Kidney (tissue), 14 donors: ENCODE results near the gene ZNF445. TPM values are rescaled to one million over a fixed set of nuclear protein-coding genes. Genes with fewer than 3 reads are reported as not detected.

Experiments used
- DNase-seq, 5 donors: peaks; one replicate each; pipeline ENCODE4 v3.0.0-alpha.2; 2013 to 2020
- FAIRE-seq: peaks from 2 replicates; lab custom pipeline; 2012; peaks lifted over from hg19 to GRCh38; lab: Jason Lieb, UNC
- H3K27ac ChIP-seq, 2 donors: one replicate each; pipeline ENCODE4 v1.7.0; 2013; ENCODE audit warnings: low read depth in 2 of 2, low read length in 2 of 2, inconsistent platforms in 1 of 2
- H3K27me3 ChIP-seq: one replicate; pipeline ENCODE4 v1.7.1; 2013; ENCODE audit warnings: low read length, inconsistent platforms; ENCODE audit not compliant: control insufficient read depth, insufficient read depth
- H3K36me3 ChIP-seq, 3 donors: one replicate each; pipeline versions ENCODE4 v1.7.0 to v1.7.1; 2013; ENCODE audit warnings: low read length in 3 of 3, control low read depth in 1 of 3, inconsistent platforms in 1 of 3; ENCODE audit not compliant: insufficient read depth in 3 of 3, control insufficient read depth in 2 of 3
- H3K4me1 ChIP-seq, 3 donors: one replicate each; pipeline versions ENCODE4 v1.7.0 to v1.7.1; 2013; ENCODE audit warnings: low read length in 3 of 3, inconsistent platforms in 1 of 3, low read depth in 1 of 3; ENCODE audit not compliant: control insufficient read depth in 2 of 3, insufficient read depth in 2 of 3
- H3K4me3 ChIP-seq, 3 donors: one replicate each; pipeline versions ENCODE4 v1.7.0 to v1.8.1; 2013; ENCODE audit warnings: low read length in 3 of 3, control low read depth in 1 of 3, inconsistent platforms in 1 of 3
- H3K9ac ChIP-seq, 3 donors: one replicate each; pipeline versions ENCODE4 v1.7.0 to v1.7.1; 2013; ENCODE audit warnings: low read length in 3 of 3, control low read depth in 1 of 3, inconsistent platforms in 1 of 3
- H3K9me3 ChIP-seq, 3 donors: one replicate each; pipeline versions ENCODE4 v1.7.0 to v1.7.1; 2013; ENCODE audit warnings: low read length in 3 of 3, control low read depth in 1 of 3, inconsistent platforms in 1 of 3; ENCODE audit not compliant: control insufficient read depth in 2 of 3, insufficient read depth in 1 of 3
- CTCF ChIP-seq: IDR thresholded peaks from 3 replicates; pipeline ENCODE4 v1.5.1; 2012; ENCODE audit warnings: mild to moderate bottlenecking, moderate library complexity, borderline replicate concordance; ENCODE audit not compliant: insufficient read depth; ENCODE audit errors: extremely low read depth
- intact Hi-C: fragments of 100-400 bp; cut with DNase I; formaldehyde crosslinking; loops from one replicate; pipeline ENCODE4 v1.11.1; 2022
- polyA plus RNA-seq: library from polyadenylated mRNA; stranded (reverse); fragments of 350-450 nt; fragmentation: Illumina TruSeq; extraction: RNeasy Lipid Tissue Mini Kit (QIAGEN cat#74804); gene quantifications from one replicate; pipeline ENCODE4 v1.2.3, GENCODE V29; 2014; ENCODE audit warnings: low read depth, low replicate concordance; ENCODE audit not compliant: insufficient read depth
- total RNA-seq: library from RNA; stranded (reverse); fragmentation: NEBNext Ultra II Directional; extraction: Animal tissue kit (Norgen Biotek cat#: 25700); gene quantifications from one replicate; pipeline ENCODE4 v1.2.1, GENCODE V29; 2021
- donor health status: control.
- donor health status: control.
- donor health status: control.
- donor health status: control.
- donor health status: control.
- donor health status: DM: yes; HTN: yes; CAD: no.
- donor health status: Normal renal cell carcinoma (clear cell type).

ZNF445 gene
- total and polyA plus RNA-seq, 2 donors from 2014 or later = 2.3 to 19.6 TPM

- Histone ChIP-seq H3K4me1 (no peaks in the 10 kb centered on the region), H3K9me3 (no peaks in the 10 kb centered on the region), H3K9ac (no peak overlapping the region), H3K27me3 (no peaks in the 10 kb centered on the region), H3K4me3 (no peak overlapping the region), H3K36me3 (peaks cover 18 to 73% (median 57%) of the 10 kb centered on the region in 3 donors), H3K27ac (no peak overlapping the region)
- DNase-seq (no peak), FAIRE-seq (no peak)
- intact Hi-C loops = no loop called here
- TF ChIP-seq CTCF = no peak
Observed at GRCh38 chr3:44451441-44451840, 26.0 kb downstream of the ZNF445 start.

DNA sequence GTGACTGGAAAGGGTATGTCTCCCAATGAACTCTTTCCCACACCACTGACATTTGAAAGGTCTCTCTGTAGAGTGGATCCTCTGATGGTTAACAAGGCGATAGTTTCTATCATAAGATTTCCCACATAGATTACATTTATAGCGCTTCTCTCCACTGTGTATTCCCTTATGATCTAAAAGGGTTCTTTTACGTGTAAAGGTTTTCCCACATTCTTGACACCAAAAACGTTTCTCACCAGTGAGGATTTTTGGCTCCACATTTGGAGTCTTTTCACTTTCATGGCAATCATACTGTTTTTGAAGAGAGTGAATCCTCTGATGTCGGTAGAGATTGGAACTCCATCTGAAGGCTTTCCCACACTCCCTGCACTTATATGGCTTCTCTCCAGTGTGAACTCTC lies 30.5 kb downstream of the ZNF445 start:
- H3K36me3 ChIP-seq = peaks cover 16 to 51% (median 48%) of the 10 kb centered on the region in 3 donors
- H3K27me3 ChIP-seq = no peaks in the 10 kb centered on the region

GRCh38 chr3:44445786-44446185 lies 31.7 kb downstream of the ZNF445 start:
- H3K9me3 ChIP-seq = no peaks in the 10 kb centered on the region
- DNase-seq (no peak), FAIRE-seq (no peak)
- H3K36me3 ChIP-seq = peaks cover 16 to 40% (median 39%) of the 10 kb centered on the region in 3 donors
- no peak overlapping the region for H3K4me3 ChIP-seq
- H3K9ac ChIP-seq = no peak overlapping the region
- H3K27me3 ChIP-seq = no peaks in the 10 kb centered on the region
- H3K27ac ChIP-seq = no peak overlapping the region
- no peak for TF ChIP-seq CTCF
- peaks cover 0 to 2% (median 0%) of the 10 kb centered on the region in 3 donors for H3K4me1 ChIP-seq
- intact Hi-C loops = no loop called here

More for the DNA sequence above, 30.5 kb downstream of the ZNF445 start:
- FAIRE-seq (no peak), DNase-seq (no peak)
- Histone ChIP-seq H3K27ac (no peak overlapping the region), H3K4me3 (no peak overlapping the region), H3K9ac (no peak overlapping the region), H3K4me1 (no peaks in the 10 kb centered on the region), H3K9me3 (no peaks in the 10 kb centered on the region)
- TF ChIP-seq CTCF = no peak
- intact Hi-C loops = no loop called here
